SH-SY5Y (cell line): ENCODE measurements around the gene SLC37A1.

ENCODE experiments used
- GATA2 ChIP-seq: IDR thresholded peaks from 2 replicates; pipeline ENCODE4 v1.6.1; 2011; ENCODE audit warnings: mild to moderate bottlenecking, low read depth, low read length
- GATA3 ChIP-seq: IDR thresholded peaks from 2 replicates; pipeline ENCODE4 v1.6.1; 2011; ENCODE audit warnings: low read depth, mild to moderate bottlenecking, low read length, moderate library complexity

- TF ChIP-seq GATA2 (no peak), GATA3 (no peak)
Measured at GRCh38 chr21:42585881-42586280, 72.2 kb downstream of the SLC37A1 start.
